B cell (primary cell): ENCODE results near the gene SEMA4A. TPM values are rescaled to one million over a fixed set of nuclear protein-coding genes. Genes with fewer than 3 reads are reported as not detected.

ENCODE experiments used
- ATAC-seq: fragments of 200-7000 bp; cut with Tn5 transposase; one replicate; pipeline ENCODE4 v1.10.0; 2021; ENCODE audit warnings: low read depth, mild to moderate bottlenecking, moderate number of reproducible peaks, moderate library complexity
- CTCF ChIA-PET: fragments of 350-600 bp; sonication (Branson Sonifier 250); formaldehyde crosslinking; loops from one replicate; lab custom pipeline; 2021; ENCODE audit warnings: antibody characterized with exemption, inconsistent platforms; lab: Charles Lee
- POLR2A ChIA-PET: fragments of 350-600 bp; sonication (Branson Sonifier 250); formaldehyde crosslinking; loops from one replicate; lab custom pipeline; 2021; ENCODE audit warnings: antibody characterized with exemption; lab: Charles Lee
- DNase-seq: peaks from one replicate; pipeline ENCODE4 v3.0.0; 2013
- H2AFZ ChIP-seq: 2 replicates; pipeline ENCODE4 v1.6.1; 2012; ENCODE audit warnings: mild to moderate bottlenecking, low read depth, low read length; ENCODE audit not compliant: insufficient read depth, poor library complexity, severe bottlenecking
- H3K27ac ChIP-seq, 2 donors: 1 replicate in 1 of 2; 2 replicates in 1 of 2; pipeline ENCODE4 v1.5.1; 2012 to 2013; ENCODE audit warnings: low read length in 2 of 2, mild to moderate bottlenecking in 2 of 2, moderate library complexity in 1 of 2
- H3K27me3 ChIP-seq, 4 experiments: fragments of 200-600 bp in 1 of 4; sonication (generic) in 1 of 4; replicated peaks in 1 of 4; 1 replicate in 2 of 4; 2 replicates in 2 of 4; pipeline versions ENCODE4 v1.6.1 to v1.7.0; 2013 to 2016; ENCODE audit warnings: low read length in 3 of 4, mild to moderate bottlenecking in 2 of 4, mixed read lengths in 1 of 4, moderate library complexity in 1 of 4; ENCODE audit not compliant: insufficient read depth in 4 of 4, control insufficient read depth in 3 of 4; ENCODE audit errors: control extremely low read depth in 1 of 4
- H3K36me3 ChIP-seq, 2 experiments: replicated peaks in 1 of 2; 1 replicate in 1 of 2; 2 replicates in 1 of 2; pipeline versions ENCODE4 v1.6.1 to v1.7.1; 2013; ENCODE audit warnings: low read length in 1 of 2; ENCODE audit not compliant: insufficient read depth in 2 of 2, control insufficient read depth in 1 of 2; ENCODE audit errors: control extremely low read depth in 1 of 2, extremely low read depth in 1 of 2
- H3K4me1 ChIP-seq, 2 donors: fragments of 200-600 bp in 1 of 2; sonication (generic) in 1 of 2; 1 replicate in 1 of 2; 2 replicates in 1 of 2; pipeline versions ENCODE4 v1.5.1 to v1.6.1; 2013 to 2017; ENCODE audit warnings: low read length in 2 of 2; ENCODE audit not compliant: control insufficient read depth in 2 of 2, insufficient read depth in 2 of 2
- H3K4me2 ChIP-seq: replicated peaks from 2 replicates; pipeline ENCODE3; 2012; ENCODE audit warnings: mild to moderate bottlenecking, low read depth, low read length; ENCODE audit not compliant: poor library complexity, severe bottlenecking
- H3K4me3 ChIP-seq, 5 experiments: fragments of 200-600 bp in 1 of 5; sonication (generic) in 1 of 5; 1 replicate in 3 of 5; 2 replicates in 2 of 5; pipeline versions ENCODE4 v1.5.1 to v1.7.0; 2011 to 2016; ENCODE audit warnings: low read length in 4 of 5, mild to moderate bottlenecking in 4 of 5, low read depth in 2 of 5, control low read depth in 1 of 5, moderate library complexity in 1 of 5; ENCODE audit not compliant: insufficient read depth in 1 of 5; ENCODE audit errors: control extremely low read depth in 1 of 5, extremely low read depth in 1 of 5
- H3K79me2 ChIP-seq: fragments of 200-600 bp; sonication (generic); one replicate; pipeline ENCODE4 v1.6.0; 2016; ENCODE audit warnings: low read length; ENCODE audit not compliant: control insufficient read depth, insufficient read depth
- H3K9ac ChIP-seq: fragments of 200-600 bp; sonication (generic); 2 replicates; pipeline ENCODE4 v1.6.1; 2017; ENCODE audit warnings: mild to moderate bottlenecking, low read length, moderate library complexity
- H3K9me3 ChIP-seq, 3 donors: one replicate each; pipeline versions ENCODE4 v1.6.1 to v1.7.1; 2013; ENCODE audit warnings: low read length in 2 of 3; ENCODE audit not compliant: control insufficient read depth in 2 of 3, insufficient read depth in 1 of 3; ENCODE audit errors: control extremely low read depth in 1 of 3
- H4K20me1 ChIP-seq: 2 replicates; pipeline ENCODE4 v1.6.0; 2012; ENCODE audit warnings: mild to moderate bottlenecking, low read length; ENCODE audit not compliant: insufficient read depth, control insufficient read depth, poor library complexity, severe bottlenecking
- H3K27ac Mint-ChIP-seq: one replicate; pipeline ENCODE4 v1.8.0; 2021; ENCODE audit warnings: mixed read lengths
- H3K27me3 Mint-ChIP-seq: one replicate; pipeline ENCODE4 v1.8.0; 2021; ENCODE audit warnings: mixed read lengths
- H3K4me1 Mint-ChIP-seq: one replicate; pipeline ENCODE4 v1.8.0; 2021; ENCODE audit warnings: mixed read lengths
- H3K4me3 Mint-ChIP-seq: one replicate; pipeline ENCODE4 v1.8.0; 2021; ENCODE audit warnings: mixed read lengths
- H3K9me3 Mint-ChIP-seq: one replicate; pipeline ENCODE4 v1.8.0; 2022; ENCODE audit warnings: mixed read lengths; ENCODE audit not compliant: insufficient read depth
- EZH2 ChIP-seq: IDR thresholded peaks from 2 replicates; pipeline ENCODE4 v1.6.1; 2012; ENCODE audit warnings: borderline replicate concordance, low read depth, mild to moderate bottlenecking, moderate library complexity, low read length; ENCODE audit not compliant: insufficient read depth, poor library complexity, severe bottlenecking
- WGBS: methylation state at CpG from one replicate; pipeline ENCODE4 v1.1.5; 2013; ENCODE audit warnings: missing lambda C conversion rate; ENCODE audit not compliant: insufficient coverage; 5-methylcytosine and 5-hydroxymethylcytosine counted together
- intact Hi-C: fragments of 100-400 bp; cut with micrococcal nuclease; formaldehyde crosslinking; loops from one replicate; pipeline ENCODE4 v1.10.0; 2022
- polyA plus RNA-seq: library from polyadenylated mRNA; depleted of rRNA; stranded (reverse); fragments of >200 nt; gene quantifications from 2 replicates; pipeline ENCODE4 v1.2.3, GENCODE V29; 2012
- total RNA-seq, 2 donors: library from RNA; stranded (reverse); fragments of 120-200 nt in 1 of 2; gene quantifications; 1 replicate in 1 of 2; 2 replicates in 1 of 2; pipeline versions ENCODE4 v1.2.3 to v1.2.4, GENCODE V29; 2013 to 2022
- TF ChIP-seq, protein P1 (sequence below): fragments of 200-600 bp; IDR thresholded peaks from one replicate; pipeline ENCODE4 v1.8.0; 2022; ENCODE audit warnings: antibody characterized with exemption, mild to moderate bottlenecking

Gene SEMA4A
- total and polyA plus RNA-seq, 2 donors (not counting 1 experiment from before 2014, with no cell fraction given): 9.2 to 15.5 TPM

DNA sequence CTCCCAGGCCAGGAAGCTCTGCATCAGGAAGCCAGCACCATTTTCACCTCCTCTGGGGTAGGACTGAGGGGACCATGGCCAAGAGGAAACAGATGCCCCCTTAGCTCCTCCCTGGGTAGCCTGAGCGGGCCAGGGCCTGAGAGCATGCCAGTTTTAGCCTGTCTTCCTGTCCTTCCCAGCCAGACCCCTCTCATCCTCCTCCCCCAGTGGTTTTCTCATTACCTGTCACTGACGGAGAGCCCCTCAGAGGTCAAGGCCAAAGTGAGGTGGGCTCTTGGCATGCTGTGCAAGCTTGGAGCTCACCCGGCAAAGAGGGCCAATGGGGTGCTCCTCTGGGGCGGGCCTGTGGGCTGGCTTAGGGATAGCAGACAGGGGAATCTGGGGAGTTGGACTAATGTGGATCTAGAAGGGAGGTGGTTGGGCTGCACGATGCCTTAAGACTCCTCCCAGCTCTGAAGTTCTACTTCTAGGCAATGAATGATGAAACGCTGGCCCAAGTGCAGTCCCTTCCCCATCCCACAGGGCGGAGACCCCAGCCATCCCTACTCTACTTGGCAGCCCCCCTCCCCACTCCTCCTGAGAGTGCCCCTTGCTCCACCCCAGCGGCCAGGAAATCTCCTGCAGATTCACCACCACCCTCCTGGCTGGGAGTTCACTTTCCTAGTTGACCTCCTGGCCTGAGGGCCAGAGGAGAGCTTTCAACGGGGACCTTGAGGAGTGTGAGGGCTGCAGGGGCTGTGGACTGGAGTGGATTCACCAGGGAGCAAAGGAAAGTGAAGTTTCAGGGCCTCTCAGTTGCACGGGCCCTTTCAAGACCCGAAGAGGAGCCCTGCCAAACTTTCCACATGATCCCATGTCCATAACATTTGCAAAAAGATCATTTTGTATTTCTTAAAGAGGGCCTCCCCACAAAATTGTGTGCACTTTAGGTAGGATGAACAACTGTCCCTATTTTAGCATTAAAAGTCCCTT lies 48.2 kb upstream of the SEMA4A start:
- Mint-ChIP-seq H3K9me3 (no peaks in the 10 kb centered on the region), H3K4me3 (peak overlapping the region; percentile 86), H3K27ac (peak overlapping the region; percentile 92), H3K27me3 (no peaks in the 10 kb centered on the region), H3K4me1 (peaks cover 58% of the 10 kb centered on the region)
- Histone ChIP-seq H4K20me1 (no peaks in the 10 kb centered on the region), H3K4me3 (peak overlapping the region in 4 of 5 experiments; percentile 50 to 70 (median 64)), H3K4me2 (peak overlapping the region; percentile 92), H2AFZ (no peak overlapping the region), H3K79me2 (no peaks in the 10 kb centered on the region), H3K36me3 (no peaks in the 10 kb centered on the region), H3K27ac (peak overlapping the region; percentile 96 to 99), H3K4me1 (peaks cover 35 to 43% of the 10 kb centered on the region in 2 donors), H3K9ac (peak overlapping the region; percentile 94), H3K27me3 (peaks cover 0 to 5% (median 2%) of the 10 kb centered on the region in 4 experiments), H3K9me3 (no peaks in the 10 kb centered on the region)
- intact Hi-C loops: no loop called here
- ATAC-seq (no peak), DNase-seq (no peak)
- TF ChIP-seq EZH2: no peak
- TF ChIP-seq, protein P1, sequence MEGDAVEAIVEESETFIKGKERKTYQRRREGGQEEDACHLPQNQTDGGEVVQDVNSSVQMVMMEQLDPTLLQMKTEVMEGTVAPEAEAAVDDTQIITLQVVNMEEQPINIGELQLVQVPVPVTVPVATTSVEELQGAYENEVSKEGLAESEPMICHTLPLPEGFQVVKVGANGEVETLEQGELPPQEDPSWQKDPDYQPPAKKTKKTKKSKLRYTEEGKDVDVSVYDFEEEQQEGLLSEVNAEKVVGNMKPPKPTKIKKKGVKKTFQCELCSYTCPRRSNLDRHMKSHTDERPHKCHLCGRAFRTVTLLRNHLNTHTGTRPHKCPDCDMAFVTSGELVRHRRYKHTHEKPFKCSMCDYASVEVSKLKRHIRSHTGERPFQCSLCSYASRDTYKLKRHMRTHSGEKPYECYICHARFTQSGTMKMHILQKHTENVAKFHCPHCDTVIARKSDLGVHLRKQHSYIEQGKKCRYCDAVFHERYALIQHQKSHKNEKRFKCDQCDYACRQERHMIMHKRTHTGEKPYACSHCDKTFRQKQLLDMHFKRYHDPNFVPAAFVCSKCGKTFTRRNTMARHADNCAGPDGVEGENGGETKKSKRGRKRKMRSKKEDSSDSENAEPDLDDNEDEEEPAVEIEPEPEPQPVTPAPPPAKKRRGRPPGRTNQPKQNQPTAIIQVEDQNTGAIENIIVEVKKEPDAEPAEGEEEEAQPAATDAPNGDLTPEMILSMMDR: no peak
- ChIA-PET CTCF (interaction anchor here (0.6 to 23.7 kb wide), 4 partner anchors 8 to 119 kb away, joined by 3 to 970 read pairs (median 42); partner anchors contain the start of gene LMNA), POLR2A (no interaction called here)
- 83% methylated on average over 4 of the region's 11 CpGs for WGBS
